Measurements from ENCODE around the gene WBP1. TPM values are rescaled to one million over a fixed set of nuclear protein-coding genes. Genes with fewer than 3 reads are reported as not detected.
"Not testable (repeated sequence)": the region's sequence is repeated elsewhere in the genome, so short reads cannot be mapped to it uniquely, and the experiment has no call there.

WBP1 gene
- total RNA-seq, 4 donors from 2014 or later: 40.0 to 56.4 (median 47.2) TPM

GRCh38 chr2:74439803-74440377 lies 18.3 kb upstream of the WBP1 start:
- H3K27ac ChIP-seq (replicated peaks in 1 of 4): peak overlapping the region; percentile 80 to 86 (median 82)
- no peak for DNase-seq (ENCODE audit: extremely low spot score)
- H3K4me1 ChIP-seq: peaks cover 30 to 62% (median 55%) of the 10 kb centered on the region in 4 donors

GRCh38 chr2:74440378-74441169 lies 17.7 kb upstream of the WBP1 start:
- Histone ChIP-seq H3K27ac (replicated peaks in 1 of 4) (peak overlapping the region; percentile 80 to 86 (median 82)), H3K27me3 (peaks cover 0 to 27% (median 7%) of the 10 kb centered on the region in 4 donors), H3K9me3 (no peaks in the 10 kb centered on the region), H3K36me3 (peaks cover 0 to 5% (median 0%) of the 10 kb centered on the region in 4 donors), H3K4me3 (peak overlapping the region; percentile 59 to 66 (median 63)), H3K4me1 (peaks cover 30 to 62% (median 55%) of the 10 kb centered on the region in 4 donors)
- peak; percentile 56 to 81 for TF ChIP-seq POLR2AphosphoS5 (IDR thresholded peaks at IDR 0.05)
- peak in 2 of 3 experiments; percentile 33 to 52 for TF ChIP-seq CTCF (IDR thresholded peaks at IDR 0.05)
- no peak for TF ChIP-seq EP300 (IDR thresholded peaks at IDR 0.05)
- WGBS: 23% methylated on average over 27 of the region's 45 CpGs
- DNase-seq (ENCODE audit: extremely low spot score): peak; percentile 95
- intact Hi-C loops (cut with DNase I): no loop called here

More at GRCh38 chr2:74439803-74440377, 18.3 kb upstream of the WBP1 start:
- WGBS: 5% methylated on average over 10 of the region's 14 CpGs
- TF ChIP-seq CTCF (IDR thresholded peaks at IDR 0.05): no peak
- TF ChIP-seq POLR2AphosphoS5 (IDR thresholded peaks at IDR 0.05): peak in 1 of 2 donors; percentile 33
- Histone ChIP-seq H3K9me3 (no peaks in the 10 kb centered on the region), H3K36me3 (peaks cover 0 to 5% (median 0%) of the 10 kb centered on the region in 4 donors), H3K4me3 (peak overlapping the region; percentile 59 to 66 (median 63)), H3K27me3 (peaks cover 0 to 27% (median 7%) of the 10 kb centered on the region in 4 donors)
- intact Hi-C loops (cut with DNase I): no loop called here

- TF ChIP-seq CTCF (IDR thresholded peaks at IDR 0.05) (no peak), POLR2A (IDR thresholded peaks at IDR 0.05; ENCODE audit: low read depth) (no peak), EP300 (IDR thresholded peaks at IDR 0.05) (no peak), POLR2AphosphoS5 (IDR thresholded peaks at IDR 0.05) (no peak)
- Histone ChIP-seq H3K27me3 (peaks cover 0 to 27% (median 7%) of the 10 kb centered on the region in 4 donors), H3K27ac (replicated peaks in 1 of 4) (peak overlapping the region; percentile 80 to 86 (median 82)), H3K36me3 (peaks cover 0 to under 1% (median 0%) of the 10 kb centered on the region in 4 donors), H3K4me1 (peaks cover 30 to 58% (median 54%) of the 10 kb centered on the region in 4 donors), H3K4me3 (peak overlapping the region; percentile 59 to 66 (median 63)), H3K9me3 (no peaks in the 10 kb centered on the region)
- 41% methylated on average over 33 of the region's 33 CpGs for WGBS
- no peak for DNase-seq (ENCODE audit: extremely low spot score)
- intact Hi-C loops (cut with DNase I): no loop called here
Measured at GRCh38 chr2:74441170-74441689, 17.0 kb upstream of the WBP1 start.

- TF ChIP-seq POLR2A (IDR thresholded peaks at IDR 0.05; ENCODE audit: low read depth) (no peak), POLR2AphosphoS5 (IDR thresholded peaks at IDR 0.05) (peak in 1 of 2 donors; percentile 15)
- Histone ChIP-seq H3K27me3 (peaks cover 0 to 27% (median 7%) of the 10 kb centered on the region in 4 donors), H3K4me3 (peak within 1 kb of the TSS; percentile 59 to 66 (median 63)), H3K9me3 (no peaks in the 10 kb centered on the region), H3K36me3 (no peaks in the 10 kb centered on the region), H3K4me1 (peaks cover 30 to 51% (median 48%) of the 10 kb centered on the region in 4 donors), H3K27ac (replicated peaks in 1 of 4) (peak within 1 kb of the TSS; percentile 80 to 86 (median 82))
- DNase-seq (ENCODE audit: extremely low spot score): no peak
- WGBS: 16% methylated on average over 56 of the region's 75 CpGs
- intact Hi-C loops (cut with DNase I): no loop called here
Measured at GRCh38 chr2:74441690-74442482, 16.4 kb upstream of the WBP1 start, which contains the start of gene RTKN. Gene RTKN (minus strand): TSS chr2:74441937. CDS start chr2:74441816, 121 bp downstream.

- H3K9me3 ChIP-seq; intact Hi-C loops (cut with DNase I); DNase-seq (ENCODE audit: extremely low spot score); H3K36me3 ChIP-seq: not testable (repeated sequence)
- 93% methylated on average over 16 of the region's 16 CpGs for WGBS
- Histone ChIP-seq H3K4me3 (peak overlapping the region in 3 of 4 donors; percentile 59 to 66 (median 63)), H3K27me3 (peaks cover 0 to 27% (median 7%) of the 10 kb centered on the region in 4 donors), H3K27ac (replicated peaks in 1 of 4) (peak overlapping the region in 2 of 4 donors; percentile 82 to 83), H3K4me1 (peaks cover 30 to 47% (median 40%) of the 10 kb centered on the region in 4 donors)
Measured at GRCh38 chr2:74442483-74443297, 15.5 kb upstream of the WBP1 start.

Measured in esophagus muscularis mucosa (tissue), 4 donors.